A549 (cell line): ENCODE measurements around the gene KCNN3. TPM values are rescaled to one million over a fixed set of nuclear protein-coding genes. Genes with fewer than 3 reads are reported as not detected.

Source experiments
- ATAC-seq, 2 experiments: fragments of 200-7000 bp in 1 of 2; fragments of >200 bp in 1 of 2; cut with Nextera tagmentation in 1 of 2; cut with Tn5 transposase in 1 of 2; 3 replicates each; pipeline versions ENCODE4 v1.8.0 to v1.9.1; 2018 to 2020; ENCODE audit warnings: mild to moderate bottlenecking in 1 of 2, moderate library complexity in 1 of 2
- CTCF ChIA-PET: fragments of 300-600 bp; sonication (Branson Sonifier 250); formaldehyde crosslinking; extraction: SDS; loops from one replicate; lab custom pipeline; 2021; ENCODE audit warnings: antibody characterized with exemption, inconsistent platforms; lab: Yijun Ruan, JAX
- POLR2A ChIA-PET: fragments of 350-600 bp; formaldehyde crosslinking; extraction: SDS; loops from one replicate; lab custom pipeline; 2021; ENCODE audit warnings: antibody characterized with exemption, inconsistent platforms; lab: Yijun Ruan, JAX
- DNase-seq, 2 experiments: peaks; one replicate each; pipeline versions ENCODE4 v3.0.0 to v3.0.0-alpha.2; 2011 to 2016; ENCODE audit warnings: low read depth in 1 of 2, low spot score in 1 of 2
- FAIRE-seq: peaks from 2 replicates; lab custom pipeline; 2011; peaks lifted over from hg19 to GRCh38; lab: Jason Lieb, UNC
- H3K27ac ChIP-seq, 2 experiments: fragments of >200 bp; sonication (Bioruptor Twin); formaldehyde crosslinking; 3 replicates each; pipeline ENCODE4 v1.5.1; 2016 to 2017
- H3K4me1 ChIP-seq: fragments of >200 bp; sonication (Bioruptor Twin); formaldehyde crosslinking; 3 replicates; pipeline ENCODE4 v1.6.1; 2016
- H3K4me2 ChIP-seq: fragments of >200 bp; sonication (Bioruptor Twin); formaldehyde crosslinking; 3 replicates; pipeline ENCODE4 v1.6.1; 2016
- H3K4me3 ChIP-seq: fragments of >200 bp; sonication (Bioruptor Twin); formaldehyde crosslinking; 3 replicates; pipeline ENCODE4 v1.5.1; 2016
- H3K9me3 ChIP-seq: fragments of >200 bp; sonication (Bioruptor Twin); formaldehyde crosslinking; 3 replicates; pipeline ENCODE4 v1.6.1; 2016
- ATOH8 ChIP-seq: fragments of 250-450 bp; sonication (Bioruptor Pico); IDR thresholded peaks from 2 replicates; pipeline ENCODE4 v1.5.0; 2020; ENCODE audit warnings: low read depth, mild to moderate bottlenecking, moderate library complexity
- BCL3 ChIP-seq: fragments of >200 bp; sonication (Bioruptor Twin); formaldehyde crosslinking; IDR thresholded peaks from 3 replicates; pipeline ENCODE4 v1.6.1; 2016
- BHLHE40 ChIP-seq: IDR thresholded peaks from 2 replicates; pipeline ENCODE4 v1.6.1; 2012; ENCODE audit warnings: low read depth, low read length, inconsistent platforms
- CBX2 ChIP-seq: fragments of 200-600 bp; sonication (generic); IDR thresholded peaks from 2 replicates; pipeline ENCODE4 v1.6.1; 2016; ENCODE audit warnings: low read depth, mild to moderate bottlenecking, borderline replicate concordance
- CHD4 ChIP-seq: fragments of 200-600 bp; sonication (generic); IDR thresholded peaks from 2 replicates; pipeline ENCODE4 v1.6.1; 2016; ENCODE audit warnings: antibody characterized with exemption, mild to moderate bottlenecking, borderline replicate concordance
- ESRRA ChIP-seq: fragments of 150-350 bp; IDR thresholded peaks from 2 replicates; pipeline ENCODE4 v1.6.1; 2014; ENCODE audit warnings: mild to moderate bottlenecking, low read length, borderline replicate concordance
- FOXS1 ChIP-seq: fragments of 250-450 bp; sonication (Bioruptor Pico); IDR thresholded peaks from 2 replicates; pipeline ENCODE4 v1.5.0; 2020; ENCODE audit warnings: mild to moderate bottlenecking, moderate library complexity
- GATA3 ChIP-seq: IDR thresholded peaks from 2 replicates; pipeline ENCODE4 v1.6.1; 2012; ENCODE audit warnings: borderline replicate concordance
- HDAC2 ChIP-seq: fragments of 200-600 bp; sonication (generic); IDR thresholded peaks from 2 replicates; pipeline ENCODE4 v1.6.1; 2016
- HES2 ChIP-seq: fragments of >200 bp; sonication (Bioruptor Twin); formaldehyde crosslinking; IDR thresholded peaks from 2 replicates; pipeline ENCODE4 v1.6.1; 2016
- HEYL ChIP-seq: fragments of 250-450 bp; sonication (Bioruptor Pico); IDR thresholded peaks from 2 replicates; pipeline ENCODE4 v1.8.0; 2021; ENCODE audit warnings: mild to moderate bottlenecking, moderate library complexity
- JUNB ChIP-seq: fragments of >200 bp; sonication (Bioruptor Twin); formaldehyde crosslinking; IDR thresholded peaks from 2 replicates; pipeline ENCODE4 v1.6.1; 2016
- KDM5A ChIP-seq: fragments of 200-600 bp; sonication (generic); IDR thresholded peaks from 2 replicates; pipeline ENCODE4 v1.6.1; 2016; ENCODE audit warnings: antibody characterized with exemption, mild to moderate bottlenecking
- MAFK ChIP-seq: fragments of 450-650 bp; IDR thresholded peaks from 2 replicates; pipeline ENCODE4 v1.6.1; 2014; ENCODE audit not compliant: partially characterized antibody
- MAX ChIP-seq: IDR thresholded peaks from 2 replicates; pipeline ENCODE4 v1.6.1; 2012
- MAZ ChIP-seq: fragments of 150-350 bp; IDR thresholded peaks from 2 replicates; pipeline ENCODE4 v1.6.1; 2014; ENCODE audit warnings: antibody characterized with exemption, low read depth, low read length, borderline replicate concordance
- PBX3 ChIP-seq: IDR thresholded peaks from 2 replicates; pipeline ENCODE4 v1.6.1; 2012
- RAD21 ChIP-seq, 2 experiments: fragments of >200 bp in 1 of 2; sonication (Bioruptor Twin) in 1 of 2; formaldehyde crosslinking in 1 of 2; IDR thresholded peaks in 1 of 2; conservative IDR thresholded peaks in 1 of 2; 2 replicates in 1 of 2; 3 replicates in 1 of 2; pipeline ENCODE4 v1.6.1; 2012 to 2018; ENCODE audit warnings: inconsistent platforms in 1 of 2
- RARB ChIP-seq: fragments of 250-450 bp; sonication (Bioruptor Pico); IDR thresholded peaks from 2 replicates; pipeline ENCODE4 v1.8.0; 2021; ENCODE audit warnings: mild to moderate bottlenecking, moderate library complexity
- RCOR1 ChIP-seq: fragments of 150-350 bp; IDR thresholded peaks from 2 replicates; pipeline ENCODE4 v1.6.1; 2014; ENCODE audit warnings: antibody characterized with exemption, low read length, low read depth
- RNF2 ChIP-seq: fragments of 200-600 bp; sonication (generic); IDR thresholded peaks from 2 replicates; pipeline ENCODE4 v1.6.1; 2016; ENCODE audit warnings: low read depth, mild to moderate bottlenecking, antibody characterized with exemption, moderate library complexity, borderline replicate concordance
- SMC3 ChIP-seq: fragments of >200 bp; sonication (Bioruptor Twin); formaldehyde crosslinking; IDR thresholded peaks from 3 replicates; pipeline ENCODE4 v1.6.1; 2018; ENCODE audit warnings: inconsistent platforms
- TFCP2L1 ChIP-seq: fragments of 250-450 bp; sonication (Bioruptor Pico); IDR thresholded peaks from 2 replicates; pipeline ENCODE4 v1.5.0; 2021; ENCODE audit warnings: mild to moderate bottlenecking
- TP53 ChIP-seq: fragments of 250-450 bp; sonication (Bioruptor Pico); IDR thresholded peaks from 2 replicates; pipeline ENCODE4 v1.5.0; 2021; ENCODE audit warnings: mild to moderate bottlenecking, moderate library complexity
- ZFP36 ChIP-seq: fragments of 450-650 bp; IDR thresholded peaks from 2 replicates; pipeline ENCODE4 v1.6.1; 2014; ENCODE audit warnings: borderline replicate concordance; ENCODE audit not compliant: partially characterized antibody
- WGBS: methylation state at CpG from one replicate; pipeline ENCODE4 v1.1.6; 2017; ENCODE audit errors: missing lambda C conversion rate; 5-methylcytosine and 5-hydroxymethylcytosine counted together
- polyA plus RNA-seq, 4 experiments: library from polyadenylated mRNA; depleted of rRNA in 3 of 4; stranded (reverse); fragments of >200 nt; fragmentation: RNase III in 1 of 4; extraction: RNeasy Plus Mini Kit Qiagen cat#74134 plus additional on column Dnase treatment in 1 of 4; gene quantifications; 2 replicates in 3 of 4; 3 replicates in 1 of 4; pipeline ENCODE4 v1.2.3, GENCODE V29; 2011 to 2017

Gene KCNN3
- polyA plus RNA-seq, 2 of the 4 experiments (the other 2 are of a cell fraction), result 0.01 to 0.03 TPM

GRCh38 chr1:154715385-154715784, 154.7 kb downstream of the KCNN3 start:
- FAIRE-seq, result no peak
- CTCF ChIA-PET, result interaction anchor here (0.6 to 2.3 kb wide), 10 partner anchors 8 to 164 kb away, joined by 3 to 8 read pairs (median 4); no protein-coding TSS in a partner anchor
- TF ChIP-seq TP53 (no peak), MAZ (no peak), PBX3 (no peak), ATOH8 (CRISPR knock-in tag) (no peak), BCL3 (no peak), BHLHE40 (no peak), GATA3 (no peak), RNF2 (no peak), HES2 (no peak), SMC3 (no peak), RARB (CRISPR knock-in tag) (no peak), MAX (no peak)
- TF ChIP-seq, all 56 proteins: peak for 0
- Histone ChIP-seq H3K4me1 (peaks cover 6% of the 10 kb centered on the region; the same call in 1 of the 3 replicates), H3K4me2 (no peak overlapping the region), H3K4me3 (no peak overlapping the region), H3K27ac (no peak overlapping the region), H3K9me3 (no peaks in the 10 kb centered on the region)
- no peak for DNase-seq
- 93% methylated on average over 5 of the region's 5 CpGs for WGBS
- POLR2A ChIA-PET, result no interaction called here
- ATAC-seq, result no peak

- H3K4me2 ChIP-seq, result no peak overlapping the region
- POLR2A ChIA-PET, result no interaction called here
- no peak overlapping the region for H3K27ac ChIP-seq
- ATAC-seq (peak; percentile 75 to 87; a peak in 5 of 6 replicates), DNase-seq (peak; percentile 54 to 73), FAIRE-seq (no peak)
- H3K9me3 ChIP-seq, result no peaks in the 10 kb centered on the region
- peaks cover 6% of the 10 kb centered on the region; the same call in 1 of the 3 replicates for H3K4me1 ChIP-seq
- TF ChIP-seq HES2 (no peak), RCOR1 (no peak), KDM5A (no peak), JUNB (no peak), RARB (CRISPR knock-in tag) (no peak), HDAC2 (no peak)
- CTCF ChIA-PET, result interaction anchor here (0.6 to 1.8 kb wide), 5 partner anchors 8 to 164 kb away, joined by 3 to 6 read pairs (median 4); no protein-coding TSS in a partner anchor
- no peak overlapping the region for H3K4me3 ChIP-seq
- WGBS, result 27% methylated on average over 3 of the region's 3 CpGs
Observed at GRCh38 chr1:154714638-154715037, 155.4 kb downstream of the KCNN3 start.

- POLR2A ChIA-PET, result no interaction called here
- TF ChIP-seq HES2 (no peak), JUNB (no peak), TP53 (no peak), CBX2 (no peak), ESRRA (no peak), ZFP36 (no peak), TFCP2L1 (CRISPR knock-in tag) (no peak), CHD4 (no peak), HEYL (CRISPR knock-in tag) (no peak), MAX (no peak), RNF2 (no peak), RAD21 (conservative IDR thresholded peaks at IDR 0.05 in 1 of 2, IDR thresholded peaks at IDR 0.05 in 1 of 2) (no peak), FOXS1 (CRISPR knock-in tag) (no peak), MAFK (no peak)
- Histone ChIP-seq H3K4me2 (no peak overlapping the region), H3K4me3 (no peak overlapping the region), H3K4me1 (peaks cover 6% of the 10 kb centered on the region; the same call in 1 of the 3 replicates), H3K27ac (no peak overlapping the region), H3K9me3 (no peaks in the 10 kb centered on the region)
- ATAC-seq (no peak), FAIRE-seq (peak; percentile 61), DNase-seq (peak in 1 of 2 experiments; percentile 27)
- CTCF ChIA-PET, result interaction anchor here (1.4 to 1.8 kb wide), 2 partner anchors 10 to 165 kb away, joined by 3 to 6 read pairs; no protein-coding TSS in a partner anchor
- WGBS, result 47% methylated on average over 2 of the region's 2 CpGs
Observed at GRCh38 chr1:154714052-154714623, 155.9 kb downstream of the KCNN3 start.
